SU-DHL-6 (cell line): ENCODE measurements around the gene ABCA4.

Experiments used
- CTCF ChIP-seq: fragments of 200-600 bp; sonication (generic); IDR thresholded peaks from one replicate; pipeline ENCODE4 v1.5.1; 2017; ENCODE audit warnings: antibody characterized with exemption, mild to moderate bottlenecking, low read length, moderate library complexity; ENCODE audit not compliant: insufficient read depth, poor library complexity, severe bottlenecking
- EZH2phosphoT487 ChIP-seq: fragments of 200-600 bp; sonication (generic), shearing (Covaris generic); conservative IDR thresholded peaks from 2 replicates; pipeline ENCODE4 v1.6.1; 2018; ENCODE audit warnings: mild to moderate bottlenecking, antibody characterized with exemption, low read length, moderate library complexity, mixed read lengths

DNA sequence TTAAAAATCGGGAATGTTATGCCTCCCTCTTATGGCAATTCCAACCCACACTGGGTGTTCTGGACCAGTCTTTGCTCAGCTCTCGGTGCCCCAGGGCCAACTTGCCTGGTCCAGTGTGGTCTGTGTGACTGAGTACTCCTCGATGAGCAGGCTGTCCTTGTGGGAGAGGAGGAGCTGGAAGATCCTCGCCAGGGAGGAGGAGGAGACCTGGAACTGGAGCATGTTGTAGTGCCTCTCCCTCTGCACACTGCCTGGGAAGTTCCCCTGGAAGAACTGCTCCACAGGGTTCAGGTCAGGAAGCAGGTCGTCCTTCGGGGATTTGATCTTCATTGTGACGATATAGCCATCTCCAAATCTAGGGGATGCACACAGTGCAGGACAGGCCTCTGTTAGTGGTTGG, 123.2 kb downstream of the ABCA4 start:
- no peak for TF ChIP-seq CTCF
- no peak for TF ChIP-seq EZH2phosphoT487
